Progenitor cell of endocrine pancreas (in vitro differentiated cells): ENCODE results near the gene LTBP1. TPM values are rescaled to one million over a fixed set of nuclear protein-coding genes. Genes with fewer than 3 reads are reported as not detected.

ENCODE experiments used
- DNase-seq: peaks from one replicate; pipeline ENCODE4 v3.0.0; 2021; ENCODE audit warnings: low spot score; ENCODE audit not compliant: unreplicated experiment
- H3K27ac Mint-ChIP-seq: 2 replicates; pipeline ENCODE4 v1.8.0; 2021; ENCODE audit warnings: mild to moderate bottlenecking, moderate library complexity, mixed read lengths
- H3K27me3 Mint-ChIP-seq: 2 replicates; pipeline ENCODE4 v1.8.0; 2021; ENCODE audit warnings: mixed read lengths
- H3K36me3 Mint-ChIP-seq: 2 replicates; pipeline ENCODE4 v1.8.0; 2022; ENCODE audit warnings: mixed read lengths; ENCODE audit not compliant: insufficient read depth
- H3K4me1 Mint-ChIP-seq: 2 replicates; pipeline ENCODE4 v1.8.0; 2021; ENCODE audit warnings: low read depth, mixed read lengths
- H3K4me3 Mint-ChIP-seq: 2 replicates; pipeline ENCODE4 v1.8.0; 2021; ENCODE audit warnings: low read depth, mild to moderate bottlenecking, moderate library complexity, mixed read lengths
- H3K9me3 Mint-ChIP-seq: 2 replicates; pipeline ENCODE4 v1.8.0; 2021; ENCODE audit warnings: low read depth, mixed read lengths
- CTCF ChIP-seq: fragments of 200-600 bp; sonication (generic); IDR thresholded peaks from one replicate; pipeline ENCODE4 v1.5.0; 2021; ENCODE audit warnings: antibody characterized with exemption, mild to moderate bottlenecking; ENCODE audit not compliant: unreplicated experiment
- total RNA-seq: library from RNA; stranded (reverse); gene quantifications from 2 replicates; pipeline ENCODE4 v1.2.1, GENCODE V29; 2021

LTBP1 gene
- total RNA-seq, 1 donor from 2014 or later, result 63.0 TPM

- H3K27me3 Mint-ChIP-seq, result no peaks in the 10 kb centered on the region
- H3K36me3 Mint-ChIP-seq, result peaks cover 2% of the 10 kb centered on the region
- TF ChIP-seq CTCF, result no peak
- no peak overlapping the region for H3K4me3 Mint-ChIP-seq
- no peaks in the 10 kb centered on the region for H3K4me1 Mint-ChIP-seq
- DNase-seq, result no peak
- peaks cover 2% of the 10 kb centered on the region for H3K9me3 Mint-ChIP-seq
- H3K27ac Mint-ChIP-seq, result no peak overlapping the region
Observed at GRCh38 chr2:33178209-33178608, 231.5 kb downstream of the LTBP1 start.

DNA sequence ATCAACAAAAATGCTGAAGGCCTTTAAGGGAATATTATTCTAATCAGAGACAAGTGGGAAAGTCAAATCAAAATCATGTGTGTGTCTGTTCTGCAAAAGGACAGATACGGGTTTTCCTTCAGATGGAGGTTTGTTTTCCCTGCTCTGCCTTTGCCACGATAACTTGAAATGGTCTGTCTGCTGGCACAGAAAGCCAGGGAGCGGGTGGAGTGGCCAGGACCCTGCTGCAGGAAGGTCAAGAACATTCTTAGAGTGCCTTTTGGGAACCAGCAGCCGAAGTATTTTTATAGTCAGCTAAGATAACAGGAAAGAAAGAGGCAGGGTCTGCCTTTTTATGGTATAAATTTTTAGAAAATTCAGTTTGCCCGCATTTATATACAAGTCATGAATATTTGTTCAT is 234.2 kb downstream of the LTBP1 start:
- DNase-seq, result no peak
- Mint-ChIP-seq H3K27me3 (no peaks in the 10 kb centered on the region), H3K36me3 (peaks cover 3% of the 10 kb centered on the region), H3K4me1 (no peaks in the 10 kb centered on the region), H3K4me3 (no peak overlapping the region), H3K27ac (no peak overlapping the region), H3K9me3 (peaks cover 2% of the 10 kb centered on the region)
- no peak for TF ChIP-seq CTCF

DNA sequence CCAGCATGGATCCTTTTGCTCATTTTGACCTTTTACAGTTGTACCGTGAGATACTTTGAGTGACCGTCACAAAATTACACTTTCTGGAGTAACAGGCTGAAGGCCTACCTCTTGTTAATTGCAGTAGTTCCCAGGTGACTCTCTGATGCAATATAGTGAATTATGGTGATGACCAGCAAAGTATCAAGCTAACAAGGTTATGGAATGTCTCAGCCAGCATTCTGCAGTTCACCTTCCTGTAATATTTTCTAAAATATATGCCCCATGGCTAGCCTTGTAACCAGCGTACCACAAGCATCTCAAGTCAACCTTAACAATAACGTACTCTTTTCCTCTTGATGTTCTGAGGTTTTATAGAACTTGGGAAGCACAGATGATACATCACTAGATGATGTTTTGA is 234.7 kb downstream of the LTBP1 start:
- no peak for DNase-seq
- H3K4me1 Mint-ChIP-seq, result no peaks in the 10 kb centered on the region
- peaks cover 2% of the 10 kb centered on the region for H3K9me3 Mint-ChIP-seq
- peaks cover 3% of the 10 kb centered on the region for H3K36me3 Mint-ChIP-seq
- H3K4me3 Mint-ChIP-seq, result no peak overlapping the region
- H3K27ac Mint-ChIP-seq, result no peak overlapping the region
- TF ChIP-seq CTCF, result no peak
- no peaks in the 10 kb centered on the region for H3K27me3 Mint-ChIP-seq

DNA sequence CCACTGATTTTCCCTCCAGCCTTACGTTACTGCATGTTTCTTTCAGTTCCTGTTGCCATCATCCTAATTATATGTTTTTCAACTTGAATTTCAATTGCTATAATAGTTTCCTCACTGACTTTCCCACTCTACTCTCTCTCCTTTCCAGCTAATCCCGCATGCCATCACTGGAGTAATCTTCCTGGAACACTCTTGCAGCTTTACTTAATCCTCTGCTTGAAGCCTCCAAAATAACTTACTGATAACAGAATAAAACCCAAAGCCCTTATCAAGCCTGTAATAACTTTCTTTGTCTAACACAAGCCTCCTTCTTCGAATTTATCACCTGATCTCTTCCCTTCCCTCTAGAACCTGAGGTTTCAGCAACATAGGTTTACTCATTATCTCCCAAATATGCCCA is 237.3 kb downstream of the LTBP1 start:
- H3K9me3 Mint-ChIP-seq, result peaks cover 2% of the 10 kb centered on the region
- no peak for TF ChIP-seq CTCF
- no peak overlapping the region for H3K4me3 Mint-ChIP-seq
- no peaks in the 10 kb centered on the region for H3K27me3 Mint-ChIP-seq
- H3K4me1 Mint-ChIP-seq, result no peaks in the 10 kb centered on the region
- DNase-seq, result no peak
- peaks cover 7% of the 10 kb centered on the region for H3K36me3 Mint-ChIP-seq
- no peak overlapping the region for H3K27ac Mint-ChIP-seq

- Mint-ChIP-seq H3K9me3 (peaks cover 2% of the 10 kb centered on the region), H3K4me3 (no peak overlapping the region), H3K27ac (no peak overlapping the region), H3K4me1 (peaks cover 10% of the 10 kb centered on the region), H3K36me3 (peaks cover 11% of the 10 kb centered on the region), H3K27me3 (no peaks in the 10 kb centered on the region)
- TF ChIP-seq CTCF, result no peak
- DNase-seq, result no peak
Observed at GRCh38 chr2:33186937-33187336, 240.2 kb downstream of the LTBP1 start.

- Mint-ChIP-seq H3K36me3 (peaks cover 8% of the 10 kb centered on the region), H3K4me1 (peaks cover 10% of the 10 kb centered on the region), H3K9me3 (no peaks in the 10 kb centered on the region), H3K27me3 (no peaks in the 10 kb centered on the region), H3K4me3 (no peak overlapping the region), H3K27ac (no peak overlapping the region)
- no peak for TF ChIP-seq CTCF
- DNase-seq, result no peak
Observed at GRCh38 chr2:33188799-33189198, 242.0 kb downstream of the LTBP1 start.
